Spleen (tissue), 11 donors: ENCODE results near the gene PTN. TPM values are rescaled to one million over a fixed set of nuclear protein-coding genes. Genes with fewer than 3 reads are reported as not detected.

ENCODE experiments used
- DNase-seq: peaks from one replicate; pipeline ENCODE4 v3.0.0-alpha.2; 2020
- H3K27ac ChIP-seq, 8 donors: fragments of 200-600 bp; sonication (generic) in 7 of 8; 1 replicate in 4 of 8; 2 replicates in 4 of 8; pipeline versions ENCODE4 v1.5.0 to v1.8.0; 2016 to 2021; ENCODE audit warnings: inconsistent platforms in 4 of 8, mild to moderate bottlenecking in 4 of 8, moderate library complexity in 1 of 8
- H3K27me3 ChIP-seq, 7 donors: fragments of 200-600 bp; sonication (generic) in 6 of 7; replicated peaks in 1 of 7; 1 replicate in 4 of 7; 2 replicates in 3 of 7; pipeline versions ENCODE4 v1.5.0 to v1.8.0; 2016 to 2021; ENCODE audit warnings: inconsistent platforms in 3 of 7, mild to moderate bottlenecking in 1 of 7
- H3K36me3 ChIP-seq, 6 donors: fragments of 200-600 bp; sonication (generic) in 5 of 6; 1 replicate in 4 of 6; 2 replicates in 2 of 6; pipeline versions ENCODE4 v1.5.0 to v1.8.0; 2016 to 2021; ENCODE audit warnings: inconsistent platforms in 2 of 6
- H3K4me1 ChIP-seq, 6 donors: fragments of 200-600 bp; sonication (generic) in 5 of 6; 1 replicate in 3 of 6; 2 replicates in 3 of 6; pipeline versions ENCODE4 v1.5.0 to v1.8.0; 2016 to 2021; ENCODE audit warnings: inconsistent platforms in 3 of 6
- H3K4me3 ChIP-seq, 8 donors: fragments of 200-600 bp; sonication (generic) in 7 of 8; 1 replicate in 4 of 8; 2 replicates in 4 of 8; pipeline versions ENCODE4 v1.5.0 to v1.8.0; 2016 to 2021; ENCODE audit warnings: inconsistent platforms in 4 of 8, mild to moderate bottlenecking in 4 of 8, moderate library complexity in 2 of 8
- H3K9me3 ChIP-seq, 8 donors: fragments of 200-600 bp; sonication (generic) in 7 of 8; 1 replicate in 4 of 8; 2 replicates in 4 of 8; pipeline versions ENCODE4 v1.5.0 to v1.8.0; 2016 to 2021; ENCODE audit warnings: inconsistent platforms in 4 of 8
- CTCF ChIP-seq, 11 experiments: fragments of 200-600 bp in 7 of 11; fragments of 450-650 bp in 4 of 11; sonication (generic) in 4 of 11; IDR thresholded peaks in 8 of 11; conservative IDR thresholded peaks in 3 of 11; 1 replicate in 7 of 11; 2 replicates in 4 of 11; pipeline versions ENCODE4 v1.4.0 to v1.8.0; 2016 to 2021; ENCODE audit warnings: antibody characterized with exemption in 11 of 11, inconsistent platforms in 4 of 11, mild to moderate bottlenecking in 1 of 11
- POLR2A ChIP-seq, 3 donors: fragments of 450-650 bp; IDR thresholded peaks; one replicate each; pipeline ENCODE4 v1.5.1; 2017; ENCODE audit warnings: antibody characterized with exemption in 3 of 3, mild to moderate bottlenecking in 1 of 3
- POLR2AphosphoS5 ChIP-seq, 3 donors: sonication (generic); formaldehyde crosslinking; IDR thresholded peaks; one replicate each; pipeline ENCODE4 v1.5.1; 2017; ENCODE audit warnings: antibody characterized with exemption in 3 of 3
- WGBS, 5 donors: extraction: QIAGEN DNeasy Blood & Tissue Kit in 3 of 5; methylation state at CpG; one replicate each; pipeline versions ENCODE4 v1.1.5 to v1.1.7; 2013 to 2018; 5-methylcytosine and 5-hydroxymethylcytosine counted together
- intact Hi-C: fragments of 100-400 bp; cut with DNase I; formaldehyde crosslinking; loops from one replicate; pipeline ENCODE4 v1.15.0; 2023; ENCODE audit warnings: low total_unique reads
- polyA plus RNA-seq, 3 donors: library from polyadenylated mRNA; stranded (reverse); fragments of 200-250 nt; gene quantifications; one replicate each; pipeline ENCODE4 v1.2.1, GENCODE V29; 2013
- total RNA-seq, 7 donors: library from RNA; depleted of rRNA in 3 of 7; stranded (reverse); fragments of >200 nt in 3 of 7; fragmentation: NEBNext Ultra II Directional in 4 of 7; extraction: Animal tissue kit (Norgen Biotek cat#: 25700) in 4 of 7; gene quantifications; one replicate each; pipeline versions ENCODE4 v1.1.0 to v1.2.1, GENCODE V29; 2016 to 2021
- donor health status: healthy with polysubstance abuse.
- donor health status: DM: no; HTN: no; CAD: no; lungs with moderate emphysema.
- donor health status: DM: no; HTN: no; CAD: no.
- donor health status: Bipolar disorder and iron deficiency.
- donor health status: healthy.
- donor health status: DM: no; HTN: no; CAD: no.
- donor health status: DM: yes; HTN: yes; CAD: no.

Gene PTN
- total and polyA plus RNA-seq, 10 donors = 2.1 to 21.1 (median 6.2) TPM

GRCh38 chr7:137209151-137209817 lies 134.2 kb downstream of the PTN start:
- TF ChIP-seq POLR2A (IDR thresholded peaks at IDR 0.05) (no peak), POLR2AphosphoS5 (IDR thresholded peaks at IDR 0.05) (no peak), CTCF (IDR thresholded peaks at IDR 0.05 in 8 of 11, conservative IDR thresholded peaks at IDR 0.05 in 3 of 11) (no peak)
- no peak for DNase-seq
- Histone ChIP-seq H3K4me3 (no peak overlapping the region), H3K27me3 (no peaks in the 10 kb centered on the region), H3K4me1 (no peaks in the 10 kb centered on the region), H3K27ac (no peak overlapping the region), H3K36me3 (no peaks in the 10 kb centered on the region), H3K9me3 (peaks cover 0 to 54% (median 28%) of the 10 kb centered on the region in 8 donors)
- WGBS, 5 donors = 77 to 90% (median 81%) methylated on average over 5 of the region's 5 CpGs
- intact Hi-C loops = no loop called here

GRCh38 chr7:137206770-137207169 lies 136.8 kb downstream of the PTN start:
- Histone ChIP-seq H3K4me1 (no peaks in the 10 kb centered on the region), H3K36me3 (no peaks in the 10 kb centered on the region), H3K27me3 (no peaks in the 10 kb centered on the region), H3K4me3 (no peak overlapping the region), H3K9me3 (peaks cover 0 to 43% (median 31%) of the 10 kb centered on the region in 8 donors), H3K27ac (no peak overlapping the region)
- no peak for DNase-seq
- no peak for TF ChIP-seq POLR2AphosphoS5 (IDR thresholded peaks at IDR 0.05)
- TF ChIP-seq CTCF (IDR thresholded peaks at IDR 0.05 in 8 of 11, conservative IDR thresholded peaks at IDR 0.05 in 3 of 11) = no peak
- TF ChIP-seq POLR2A (IDR thresholded peaks at IDR 0.05) = no peak
- intact Hi-C loops = no loop called here

DNA sequence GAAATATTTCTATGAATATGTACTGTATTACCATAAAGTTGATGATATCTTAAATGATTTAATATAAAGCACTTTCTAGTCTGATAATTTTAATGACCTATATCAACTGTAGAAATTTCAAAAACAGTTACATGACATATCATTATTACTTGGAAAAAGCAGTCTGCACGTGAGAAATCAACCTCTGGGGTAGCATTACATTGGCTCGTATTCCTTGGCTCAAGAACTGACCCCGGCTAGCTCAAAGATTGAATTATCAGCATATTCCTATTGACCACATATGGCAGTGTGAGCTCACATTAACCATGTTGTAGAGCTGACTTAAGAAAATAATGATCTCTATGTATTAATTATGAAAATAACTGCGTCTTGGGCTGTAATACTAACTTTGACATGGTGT lies 139.3 kb downstream of the PTN start:
- no peak overlapping the region for H3K27ac ChIP-seq
- 69 to 76% (median 72%) methylated on average over 4 of the region's 4 CpGs for WGBS, 5 donors
- intact Hi-C loops = no loop called here
- no peak overlapping the region for H3K4me3 ChIP-seq
- H3K27me3 ChIP-seq = no peaks in the 10 kb centered on the region
- H3K36me3 ChIP-seq = no peaks in the 10 kb centered on the region
- H3K9me3 ChIP-seq = peaks cover 0 to 38% (median 31%) of the 10 kb centered on the region in 8 donors
- no peak for TF ChIP-seq CTCF (IDR thresholded peaks at IDR 0.05 in 8 of 11, conservative IDR thresholded peaks at IDR 0.05 in 3 of 11)
- TF ChIP-seq POLR2A (IDR thresholded peaks at IDR 0.05) = no peak
- no peak for TF ChIP-seq POLR2AphosphoS5 (IDR thresholded peaks at IDR 0.05)
- no peaks in the 10 kb centered on the region for H3K4me1 ChIP-seq
- DNase-seq = no peak

DNA sequence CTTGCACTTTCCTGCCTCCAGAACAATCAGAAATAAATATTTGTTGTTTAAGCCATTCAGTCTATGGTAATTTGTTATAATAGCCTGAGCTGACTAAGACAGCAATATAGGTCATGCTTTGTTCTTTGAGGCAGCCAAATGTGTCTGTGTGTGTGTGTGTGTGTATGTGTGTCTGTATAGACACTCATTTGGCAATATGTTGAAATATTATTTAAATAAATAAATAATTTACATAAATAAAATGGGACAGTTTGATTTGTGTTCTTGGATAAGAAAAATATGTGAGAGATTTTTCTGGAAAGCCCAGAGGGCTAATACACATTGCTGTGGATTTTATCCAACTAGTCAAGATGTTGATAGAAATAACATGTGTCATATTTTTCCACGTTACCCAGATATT lies 140.2 kb downstream of the PTN start:
- 51 to 66% (median 54%) methylated on average over 1 of the region's 1 CpG for WGBS, 5 donors
- intact Hi-C loops = no loop called here
- DNase-seq = no peak
- peaks cover 0 to 34% (median 27%) of the 10 kb centered on the region in 8 donors for H3K9me3 ChIP-seq
- no peaks in the 10 kb centered on the region for H3K4me1 ChIP-seq
- H3K36me3 ChIP-seq = no peaks in the 10 kb centered on the region
- H3K4me3 ChIP-seq = no peak overlapping the region
- TF ChIP-seq POLR2A (IDR thresholded peaks at IDR 0.05) (no peak), CTCF (IDR thresholded peaks at IDR 0.05 in 8 of 11, conservative IDR thresholded peaks at IDR 0.05 in 3 of 11) (no peak), POLR2AphosphoS5 (IDR thresholded peaks at IDR 0.05) (no peak)
- H3K27ac ChIP-seq = no peak overlapping the region
- no peaks in the 10 kb centered on the region for H3K27me3 ChIP-seq
